Hematopoietic multipotent progenitor cell treated with erythropoietin and hydrocortisone succinate and interleukin-3 and kit ligand, for 17 days (in vitro differentiated cells): ENCODE measurements around the gene STAP1.

Experiments used
- DNase-seq: peaks from one replicate; pipeline ENCODE4 v3.0.0-alpha.2; 2015; ENCODE audit warnings: low spot score

Gene STAP1

DNA sequence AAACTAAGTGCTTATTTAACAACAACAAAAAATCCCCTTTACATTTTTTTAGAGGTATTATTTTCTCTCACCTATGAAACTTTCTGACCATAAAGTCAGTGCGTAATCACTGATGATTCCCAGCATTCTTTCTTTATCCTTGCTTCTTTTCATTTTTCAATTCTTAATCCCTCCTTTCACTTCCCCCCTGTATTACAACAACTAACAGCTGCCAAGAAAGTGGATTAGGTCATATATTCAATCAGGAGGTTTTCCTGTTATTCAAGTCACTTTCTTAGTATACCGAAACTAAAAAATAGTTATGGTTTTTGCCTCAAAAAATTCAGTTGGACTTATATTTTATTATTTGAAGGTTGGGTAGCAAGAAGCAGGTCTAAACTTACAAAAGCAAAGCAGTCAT, 2.1 kb upstream of the STAP1 start:
- no peak for DNase-seq

DNA sequence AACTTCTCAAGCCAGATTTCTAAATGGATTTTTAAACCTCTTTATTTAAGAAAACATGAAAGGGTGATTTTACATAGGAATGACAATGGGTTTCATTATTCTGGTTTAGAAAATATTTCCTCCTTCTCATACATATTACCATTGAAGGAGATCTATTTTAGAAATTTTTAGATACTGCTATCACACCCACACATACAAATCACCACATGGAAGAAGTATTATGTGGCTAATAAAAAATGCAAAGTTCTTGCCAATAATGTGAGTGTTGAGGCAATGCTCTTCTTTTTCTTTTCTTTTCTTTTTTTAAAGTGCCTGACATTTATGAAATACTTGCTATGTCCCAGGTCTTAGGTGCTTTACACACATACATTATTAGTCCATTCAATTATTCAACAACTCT, 6.8 kb downstream of the STAP1 start:
- no peak for DNase-seq

DNA sequence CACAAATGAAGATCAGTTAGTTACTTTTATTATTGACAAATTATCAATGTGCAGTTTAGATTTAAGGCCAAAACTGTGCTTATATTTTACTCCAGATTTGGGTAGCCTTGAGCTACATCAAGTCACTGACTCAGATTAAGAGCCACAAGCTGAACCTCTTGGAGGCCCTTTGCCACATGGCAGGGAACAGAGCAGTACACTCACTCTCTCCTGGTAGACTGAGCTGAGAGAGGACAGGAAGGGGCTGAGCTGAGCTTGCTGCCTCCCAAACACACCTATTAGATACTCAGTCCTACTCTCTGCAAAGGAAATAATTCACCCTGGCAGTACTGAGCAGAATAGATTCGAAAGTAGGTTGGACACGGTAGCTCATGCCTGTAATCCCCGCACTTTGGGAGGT, 7.8 kb downstream of the STAP1 start:
- DNase-seq: no peak

DNA sequence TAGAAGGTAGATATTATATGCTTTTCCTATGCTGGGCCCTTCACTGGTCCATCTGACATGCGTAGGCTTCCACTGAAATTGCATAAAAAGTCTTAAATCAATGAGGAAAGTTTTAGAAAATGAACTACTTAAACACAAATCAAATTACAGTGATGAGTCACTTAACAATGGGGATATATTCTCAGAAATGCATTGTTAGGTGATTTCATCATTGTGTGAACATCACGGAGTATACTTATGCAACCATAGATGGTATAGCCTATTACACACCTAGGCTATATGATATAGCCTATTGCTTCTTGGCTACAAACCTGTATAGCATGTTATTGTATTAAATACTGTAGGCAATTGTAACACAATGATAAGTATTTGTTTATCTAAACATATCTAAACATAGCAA, 10.3 kb downstream of the STAP1 start:
- DNase-seq: no peak

DNA sequence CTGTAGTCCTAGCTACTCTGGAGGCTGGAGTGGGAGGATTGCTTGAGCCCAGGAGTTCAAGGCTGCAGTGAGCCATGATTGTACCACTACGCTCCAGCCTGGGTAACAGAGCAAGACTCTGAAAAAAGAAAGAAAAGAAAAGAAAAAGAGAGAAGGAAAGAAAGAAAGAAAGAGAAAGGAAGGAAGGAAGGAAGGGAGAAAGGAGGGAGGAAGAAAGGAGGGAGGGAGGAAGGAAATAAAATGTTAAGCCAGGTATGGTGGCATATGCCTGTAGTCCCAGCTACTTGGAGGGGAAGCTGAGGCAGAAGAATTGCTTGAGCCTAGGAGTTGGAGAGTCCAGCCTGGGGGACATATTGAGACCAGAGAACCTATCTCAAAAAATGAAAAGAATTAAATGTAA, 12.0 kb downstream of the STAP1 start:
- DNase-seq: no peak

DNA sequence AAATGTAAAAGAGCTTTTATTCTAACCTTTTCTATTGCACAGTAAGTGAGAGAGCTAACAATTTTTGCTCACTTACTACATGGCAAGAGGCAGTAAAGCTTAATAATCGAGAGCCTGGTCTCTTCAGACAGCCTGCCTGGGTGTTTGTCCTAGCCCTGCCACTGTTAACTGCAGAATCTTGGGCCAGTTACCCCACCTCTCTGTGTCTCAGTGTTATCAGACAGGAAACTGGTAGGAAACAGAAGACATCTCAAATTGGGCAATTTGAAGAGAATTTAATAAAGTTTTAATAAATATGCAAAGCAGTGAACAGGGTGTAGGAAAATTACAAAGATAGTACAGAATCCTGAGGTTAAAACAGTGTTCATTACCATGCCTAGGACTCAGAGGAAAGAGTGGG, 13.4 kb downstream of the STAP1 start:
- no peak for DNase-seq

DNA sequence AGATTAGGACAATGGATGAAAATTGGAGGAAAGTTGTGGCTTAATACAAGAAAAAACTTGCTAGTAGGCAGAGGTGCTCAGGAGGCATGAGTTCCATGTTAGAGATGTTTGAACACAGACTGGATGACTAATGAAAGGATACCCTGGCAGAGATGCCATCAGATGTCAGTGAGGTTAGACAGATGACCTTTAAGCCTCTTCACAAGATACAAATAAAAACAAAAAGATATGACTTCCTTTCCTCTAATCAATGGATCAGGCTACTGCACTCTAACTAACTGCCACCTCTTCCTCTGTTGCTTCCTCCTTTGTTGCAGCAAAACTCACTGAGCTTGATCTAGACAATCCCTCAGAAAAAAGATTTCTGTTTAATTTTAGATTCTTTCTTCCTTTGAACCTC, 14.7 kb downstream of the STAP1 start:
- no peak for DNase-seq

DNA sequence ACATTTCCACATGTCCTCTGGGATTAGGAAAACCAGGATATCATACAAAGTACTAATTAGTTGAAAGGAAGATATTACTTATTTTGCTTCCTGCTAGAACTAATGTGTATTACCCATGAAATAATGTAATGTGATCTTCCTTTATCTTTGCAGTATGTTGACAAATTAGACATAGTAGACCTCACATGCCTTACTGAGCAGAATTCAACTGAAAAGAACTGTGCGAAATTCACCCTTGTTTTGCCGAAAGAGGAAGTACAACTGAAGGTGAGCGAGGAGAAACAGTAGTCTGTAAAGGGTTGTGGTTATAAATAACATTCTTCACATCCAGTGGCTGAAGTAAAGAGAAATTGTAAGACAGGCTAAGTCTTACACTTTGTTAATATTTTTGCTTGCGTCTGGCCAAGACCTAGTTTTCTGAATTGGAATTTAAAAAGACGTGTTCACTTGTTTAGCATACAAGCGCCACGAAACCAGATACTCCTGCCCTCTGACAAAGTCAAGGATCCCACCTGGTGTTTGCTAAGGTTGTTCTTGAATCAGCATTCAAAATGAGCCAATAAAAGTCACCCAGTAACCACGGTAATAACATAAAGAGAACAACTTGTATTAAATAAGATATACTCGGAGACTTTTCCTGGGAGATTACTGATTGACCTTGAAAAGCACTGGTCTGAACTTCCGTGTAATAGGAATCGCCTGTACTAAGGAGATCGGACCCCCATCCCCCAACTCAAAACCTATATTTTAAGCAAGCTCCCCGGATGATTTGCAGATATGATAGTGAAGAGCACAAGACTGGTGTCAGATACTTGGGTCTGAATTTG, 16.9 kb downstream of the STAP1 start:
- no peak for DNase-seq

DNA sequence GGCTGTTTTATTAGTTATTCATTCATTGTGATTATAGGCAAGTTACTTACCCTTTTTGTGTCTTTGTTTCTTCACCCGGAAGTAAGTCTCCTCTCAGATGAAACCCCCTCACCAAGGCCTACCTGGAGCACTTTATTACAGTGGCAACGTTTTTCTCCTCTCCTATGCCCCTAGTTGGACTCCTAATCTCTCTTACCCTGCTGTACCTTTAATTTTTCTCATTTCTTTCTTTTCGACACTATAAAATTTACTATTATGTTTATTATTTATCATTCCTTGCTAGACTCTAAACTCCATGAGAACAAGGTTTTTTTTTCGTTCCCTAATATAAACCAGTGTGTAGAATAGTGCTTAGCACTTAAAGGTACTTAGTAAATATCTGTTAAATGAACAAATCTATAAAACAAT, 17.5 kb downstream of the STAP1 start:
- no peak for DNase-seq

DNA sequence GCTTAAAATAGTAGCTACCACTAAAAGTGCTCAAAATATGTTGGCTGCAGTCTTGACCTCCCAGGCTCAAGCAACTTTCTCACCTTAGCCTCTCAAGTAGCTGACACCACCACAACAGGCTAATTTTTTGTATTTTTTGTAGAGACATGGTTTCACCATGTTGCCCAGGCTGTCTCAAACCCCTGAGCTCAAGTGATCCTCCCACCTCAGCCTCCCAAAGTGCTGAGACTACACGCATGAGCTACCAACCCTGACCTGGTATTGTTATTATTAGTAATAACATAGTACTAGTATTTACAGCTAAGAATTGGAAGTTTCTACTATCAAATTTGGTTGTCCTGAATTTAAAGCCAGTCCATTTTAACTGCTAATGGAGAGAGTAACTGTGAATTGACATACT, 18.0 kb downstream of the STAP1 start:
- DNase-seq: no peak

DNA sequence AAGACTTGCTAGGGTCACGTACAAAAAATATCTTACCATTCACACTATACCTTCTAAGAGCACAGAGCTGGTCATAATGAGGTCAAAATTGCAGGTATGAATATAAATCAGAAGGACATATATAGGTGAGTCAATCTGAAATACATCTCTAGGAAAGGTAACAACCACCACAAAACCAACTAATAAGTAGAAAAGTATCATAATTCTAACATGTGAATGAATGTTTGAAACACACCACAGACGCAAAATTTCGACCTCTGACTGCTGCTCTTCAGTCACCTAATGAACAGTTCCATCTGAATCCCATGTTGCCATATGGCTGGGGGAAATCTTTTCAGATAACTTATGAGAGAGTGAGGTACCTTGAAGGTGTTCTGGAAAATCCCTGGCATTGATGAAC, 22.1 kb downstream of the STAP1 start:
- no peak for DNase-seq

DNA sequence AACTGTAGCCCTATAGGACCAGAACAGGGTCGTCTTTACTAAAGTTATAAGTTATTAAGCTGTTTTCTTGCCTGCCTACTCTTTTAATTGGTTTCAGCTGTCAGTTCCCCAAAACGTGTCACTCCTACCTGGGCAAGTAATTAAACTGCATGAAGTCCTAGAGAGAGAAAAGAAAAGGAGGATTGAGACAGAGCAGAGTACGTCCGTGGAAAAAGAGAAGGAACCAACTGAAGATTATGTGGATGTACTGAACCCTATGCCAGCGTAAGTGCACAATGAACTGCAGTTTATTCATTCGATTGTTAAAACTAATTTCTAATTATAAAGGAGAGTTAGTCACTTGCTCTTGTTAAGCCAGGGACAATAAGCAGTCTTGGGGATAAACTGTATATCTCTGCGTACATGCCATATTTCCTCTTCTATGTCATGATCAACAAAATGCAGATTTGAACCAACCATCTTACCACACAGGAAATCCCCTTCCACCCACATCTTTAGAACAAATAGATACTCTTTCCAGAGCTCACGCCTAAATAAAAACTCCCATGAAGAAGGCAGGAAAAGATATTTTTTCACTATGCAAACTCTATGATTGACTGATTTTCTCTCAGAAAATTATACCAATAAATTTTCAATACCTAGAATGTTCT, 22.8 kb downstream of the STAP1 start:
- DNase-seq: no peak

DNA sequence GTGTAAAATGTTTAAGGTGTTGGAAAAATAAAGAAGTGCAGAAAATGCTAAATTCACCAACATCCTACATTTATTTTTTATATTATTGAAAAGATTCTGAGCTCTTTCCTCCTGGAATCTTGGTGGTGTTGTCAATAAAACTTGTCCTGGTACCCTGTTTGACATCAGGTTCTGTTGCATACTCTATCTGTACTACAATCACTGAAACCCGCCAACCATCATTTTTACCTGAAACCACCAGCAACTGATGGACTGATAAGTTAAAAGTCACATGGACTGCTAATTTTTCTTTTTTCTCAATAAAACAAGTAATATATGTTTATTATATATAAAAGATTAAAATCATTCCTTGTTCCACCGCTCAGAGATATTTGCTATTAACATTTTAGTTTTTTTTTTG, 23.4 kb downstream of the STAP1 start:
- no peak for DNase-seq

DNA sequence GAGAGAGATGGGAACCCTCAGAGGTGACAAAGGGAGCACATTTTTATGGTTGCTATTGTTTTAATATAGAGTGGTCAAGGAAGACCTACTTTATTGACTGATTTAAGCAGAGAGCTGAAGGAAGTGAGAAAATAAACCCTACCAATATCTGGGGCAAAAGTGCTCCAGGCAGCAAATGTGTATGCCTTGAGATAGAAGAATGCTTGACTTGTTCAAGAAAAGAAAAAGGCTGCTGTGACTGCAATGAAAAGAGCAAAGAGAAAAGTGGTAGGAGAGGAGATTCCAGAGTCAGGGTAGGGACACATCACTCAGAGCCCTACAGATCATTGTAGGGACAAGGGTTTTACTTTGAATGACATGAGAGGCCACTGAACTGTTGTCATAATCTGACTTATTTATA, 26.0 kb downstream of the STAP1 start:
- DNase-seq: no peak

DNA sequence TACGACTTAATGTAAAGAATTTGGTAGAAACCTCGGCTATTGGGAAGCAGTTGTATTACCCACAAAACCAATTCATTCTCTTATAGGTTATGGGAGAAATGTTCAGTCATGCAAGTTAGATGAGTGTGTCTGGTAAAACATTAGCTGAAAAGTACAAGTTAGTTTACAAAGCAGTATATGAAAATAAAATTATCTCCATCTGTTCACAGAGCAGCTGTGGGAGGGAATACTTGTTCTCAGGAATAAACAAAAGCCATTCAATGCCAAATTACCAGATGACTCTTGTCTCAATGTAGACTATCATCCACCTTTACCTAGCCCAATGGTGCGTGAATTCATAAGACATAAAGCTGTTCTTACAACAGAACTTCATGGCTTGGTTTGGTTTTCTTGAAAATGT, 28.6 kb downstream of the STAP1 start:
- no peak for DNase-seq

DNA sequence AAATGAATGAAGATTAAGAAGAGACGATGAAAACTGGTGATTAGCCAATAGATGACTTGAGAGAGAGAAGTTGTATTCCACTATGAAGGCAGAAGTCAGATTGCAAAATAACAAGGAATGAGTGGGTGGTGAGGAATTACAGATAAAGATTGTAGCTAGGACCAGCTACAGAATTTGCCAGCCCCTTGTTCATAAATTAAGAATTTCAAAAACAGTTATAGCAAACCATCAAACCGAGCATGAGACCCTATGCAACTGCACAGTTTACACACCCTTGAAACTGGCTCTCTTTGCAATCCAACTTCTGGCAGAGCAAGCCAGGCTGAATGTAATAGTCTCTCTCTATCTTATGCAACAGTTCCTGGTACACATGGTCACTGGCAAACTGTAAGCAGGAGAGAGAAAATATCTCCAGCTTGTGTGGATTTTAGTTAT, 35.2 kb downstream of the STAP1 start:
- DNase-seq: no peak

DNA sequence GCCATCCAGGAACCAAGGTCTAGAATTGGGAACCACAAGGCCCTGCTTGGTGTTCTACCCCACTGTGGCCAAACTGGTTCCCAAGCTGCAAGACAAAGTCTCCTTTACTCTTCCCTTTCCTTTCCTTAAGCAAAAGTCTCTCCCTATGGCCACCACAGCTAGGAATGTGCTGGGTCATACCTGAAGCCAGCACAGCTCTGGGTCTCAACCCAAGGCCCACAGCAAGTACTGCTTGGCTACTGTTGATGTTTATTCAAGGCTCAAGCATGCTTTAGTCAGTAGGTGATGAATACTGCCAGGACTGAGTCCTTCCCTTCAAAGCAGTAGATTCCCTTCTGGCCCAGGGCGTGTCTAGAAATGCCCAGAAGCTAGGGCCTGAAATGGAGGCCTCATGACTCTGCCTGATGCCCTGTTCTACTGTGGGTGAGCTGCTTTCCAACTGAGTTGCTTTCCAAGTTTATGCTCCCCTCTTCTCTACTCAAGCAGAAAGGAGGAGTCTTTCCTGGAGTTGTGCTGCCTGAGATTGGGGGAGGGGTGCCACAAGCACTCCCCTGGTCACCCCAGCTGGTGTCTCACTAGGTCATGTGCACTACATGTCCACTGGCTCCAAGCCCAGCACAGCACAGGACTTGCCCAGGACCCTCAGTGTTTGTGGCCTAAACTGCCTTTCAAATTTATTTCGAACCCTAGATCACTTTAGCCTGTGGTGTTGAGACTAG, 44.9 kb downstream of the STAP1 start:
- DNase-seq: no peak

DNA sequence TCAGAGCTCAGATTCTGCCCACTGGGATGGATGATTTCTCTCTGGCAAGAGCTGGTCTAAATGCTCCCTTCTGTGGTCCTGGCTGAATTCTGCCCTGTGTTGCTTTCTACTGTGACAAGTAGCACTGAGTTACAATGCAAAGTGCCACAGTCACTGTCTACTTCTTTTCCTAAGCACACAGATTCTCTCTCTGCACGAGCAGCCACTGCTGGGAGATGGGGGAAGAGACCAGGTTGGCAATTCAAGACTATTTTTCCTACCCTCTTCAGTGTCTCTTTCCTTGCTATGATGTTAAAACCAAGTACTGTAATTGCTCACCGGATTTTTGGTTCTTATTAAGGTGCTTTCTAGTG, 45.5 kb downstream of the STAP1 start:
- DNase-seq: no peak

DNA sequence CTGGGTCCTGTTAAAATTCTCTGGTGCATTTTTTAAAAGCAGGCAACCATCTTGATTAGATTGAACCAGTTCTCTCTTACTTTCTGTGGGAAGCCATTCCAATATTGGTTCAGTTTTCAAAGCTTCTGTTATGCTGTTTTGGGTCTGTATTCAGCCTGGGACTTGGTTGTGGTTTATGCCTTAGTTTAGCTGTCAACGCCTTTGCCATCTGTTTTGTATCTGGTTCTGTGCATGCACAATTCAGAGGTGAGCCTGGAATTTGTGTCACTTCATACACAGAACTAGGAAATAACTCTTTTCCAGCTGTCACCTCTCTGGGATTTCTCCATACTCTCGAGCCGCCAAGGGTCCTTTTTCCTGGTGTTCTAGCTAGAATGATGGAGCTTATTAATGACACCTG, 46.2 kb downstream of the STAP1 start:
- DNase-seq: no peak

DNA sequence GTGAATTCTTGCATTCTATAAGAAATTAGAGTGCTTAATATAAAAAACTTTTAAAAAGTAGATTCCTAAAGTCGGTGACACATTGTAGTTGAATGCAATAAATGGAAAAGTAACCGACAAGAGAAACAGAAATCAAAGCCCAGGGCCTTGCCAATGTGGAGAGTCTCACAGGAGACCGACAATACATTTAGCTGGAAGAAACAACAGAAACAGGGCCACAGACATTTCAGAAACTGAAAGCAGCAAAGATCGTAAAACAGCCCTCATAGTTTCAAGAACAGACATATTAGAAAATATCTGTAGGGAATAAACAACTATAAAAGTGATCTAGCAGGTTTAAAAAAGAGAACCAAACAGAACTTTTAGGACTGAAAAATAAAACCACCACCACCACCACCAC, 49.5 kb downstream of the STAP1 start:
- no peak for DNase-seq

DNA sequence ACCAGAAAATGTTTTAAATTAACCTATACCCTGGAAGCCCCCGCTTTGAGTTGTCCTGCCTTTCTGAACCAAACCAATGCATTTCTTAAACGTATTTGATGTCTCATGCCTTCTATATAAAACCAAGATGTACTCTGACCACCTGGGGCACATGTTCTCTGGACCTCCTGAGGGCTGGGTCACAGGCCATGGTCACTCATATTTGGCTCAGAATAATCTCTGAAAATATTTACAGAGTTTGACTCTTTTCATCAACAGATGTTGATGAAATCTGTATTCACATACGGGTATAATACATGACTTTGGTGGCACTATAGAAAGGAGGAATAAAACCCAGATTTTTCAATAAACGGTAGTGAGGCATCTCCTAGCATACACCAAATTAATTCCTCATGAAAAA, 55.7 kb downstream of the STAP1 start:
- no peak for DNase-seq

DNA sequence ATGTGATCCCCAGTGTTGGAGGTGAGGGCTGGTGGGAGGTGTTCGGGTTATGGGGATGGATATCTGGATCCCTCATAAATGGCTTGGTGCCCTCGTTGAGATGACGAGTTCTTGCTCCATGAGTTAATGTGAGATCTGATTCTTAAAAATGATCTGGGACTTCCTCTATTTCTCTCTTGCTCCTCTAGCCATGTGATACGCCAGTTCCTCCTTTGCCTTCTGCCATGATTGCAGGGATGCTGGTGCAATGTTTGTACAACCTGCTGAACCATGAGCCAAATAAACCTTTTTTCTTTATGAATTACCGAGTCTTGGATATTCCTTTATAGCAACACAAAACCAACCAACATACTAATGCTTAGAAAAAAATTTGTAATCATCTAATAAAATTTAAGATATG, 56.6 kb downstream of the STAP1 start:
- no peak for DNase-seq

DNA sequence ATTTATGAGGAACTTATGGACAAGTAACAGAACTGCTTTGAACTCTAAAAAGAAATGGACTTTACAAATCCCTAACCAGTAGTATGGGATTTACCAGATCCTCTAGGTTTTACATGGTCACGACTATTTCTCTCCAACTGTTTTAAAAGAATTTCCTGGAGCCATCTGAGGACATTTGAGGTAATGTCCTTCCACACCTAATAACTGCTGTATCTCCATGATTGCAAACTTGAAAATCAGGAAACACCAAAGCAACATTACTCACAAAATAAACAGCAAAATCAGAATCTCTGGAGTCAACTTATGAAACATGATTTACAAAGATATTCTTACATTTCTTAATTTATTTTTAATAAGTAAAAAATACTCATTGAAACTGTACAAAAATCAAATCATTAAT, 58.0 kb downstream of the STAP1 start:
- no peak for DNase-seq
